Hematopoietic multipotent progenitor cell treated with erythropoietin and hydrocortisone succinate and interleukin-3 and kit ligand, for 4 days (in vitro differentiated cells): Measurements from ENCODE around the gene GNAZ.
A peak's percentile ranks its signal among the peaks of the same experiment; 100 is the strongest.

Experiments used
- DNase-seq: peaks from one replicate; pipeline ENCODE4 v3.0.0-alpha.2; 2015

Gene GNAZ

DNA sequence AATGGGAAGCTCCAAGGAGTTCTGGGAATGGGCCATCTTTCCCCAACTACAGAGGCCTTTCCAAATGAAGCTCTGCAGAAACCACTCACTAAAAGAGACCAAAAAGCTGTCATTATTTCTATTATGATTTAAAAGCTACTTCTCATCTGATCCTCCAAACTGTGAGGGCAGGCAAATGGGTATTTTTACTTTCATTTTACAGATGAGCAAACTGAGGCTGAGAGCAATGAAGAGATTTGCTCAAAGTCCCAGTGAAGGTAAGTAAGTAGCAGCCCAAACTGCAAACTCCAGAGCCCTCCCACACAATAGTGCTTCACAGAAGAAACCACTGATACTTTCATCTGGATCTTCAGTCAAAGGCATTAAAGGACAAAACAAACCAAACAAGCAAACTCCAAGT, 70.1 kb downstream of the GNAZ start:
- no peak for DNase-seq

GRCh38 chr22:23142546-23143105, 72.3 kb downstream of the GNAZ start:
- DNase-seq, result no peak

GRCh38 chr22:23143119-23143518, 72.8 kb downstream of the GNAZ start:
- DNase-seq, result no peak

DNA sequence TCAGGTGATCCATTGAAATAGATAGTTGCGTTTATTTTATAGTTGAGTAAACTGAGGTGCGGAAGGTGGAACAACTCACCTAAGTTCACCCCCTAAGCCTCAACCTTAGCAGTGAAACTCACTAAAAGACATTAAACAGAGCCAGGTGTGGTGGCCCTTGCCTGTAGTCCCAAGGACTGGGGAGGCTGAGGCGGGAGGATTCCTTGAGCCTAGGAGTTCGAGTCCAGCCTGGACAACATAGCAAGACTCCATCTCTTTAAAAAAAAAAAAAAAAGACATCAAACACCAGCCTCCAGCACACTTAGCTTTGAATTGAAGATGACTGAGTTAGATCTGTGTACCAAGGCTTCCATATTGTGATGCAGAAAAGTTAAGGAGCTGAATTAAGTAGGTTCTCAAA, 74.1 kb downstream of the GNAZ start:
- no peak for DNase-seq

DNA sequence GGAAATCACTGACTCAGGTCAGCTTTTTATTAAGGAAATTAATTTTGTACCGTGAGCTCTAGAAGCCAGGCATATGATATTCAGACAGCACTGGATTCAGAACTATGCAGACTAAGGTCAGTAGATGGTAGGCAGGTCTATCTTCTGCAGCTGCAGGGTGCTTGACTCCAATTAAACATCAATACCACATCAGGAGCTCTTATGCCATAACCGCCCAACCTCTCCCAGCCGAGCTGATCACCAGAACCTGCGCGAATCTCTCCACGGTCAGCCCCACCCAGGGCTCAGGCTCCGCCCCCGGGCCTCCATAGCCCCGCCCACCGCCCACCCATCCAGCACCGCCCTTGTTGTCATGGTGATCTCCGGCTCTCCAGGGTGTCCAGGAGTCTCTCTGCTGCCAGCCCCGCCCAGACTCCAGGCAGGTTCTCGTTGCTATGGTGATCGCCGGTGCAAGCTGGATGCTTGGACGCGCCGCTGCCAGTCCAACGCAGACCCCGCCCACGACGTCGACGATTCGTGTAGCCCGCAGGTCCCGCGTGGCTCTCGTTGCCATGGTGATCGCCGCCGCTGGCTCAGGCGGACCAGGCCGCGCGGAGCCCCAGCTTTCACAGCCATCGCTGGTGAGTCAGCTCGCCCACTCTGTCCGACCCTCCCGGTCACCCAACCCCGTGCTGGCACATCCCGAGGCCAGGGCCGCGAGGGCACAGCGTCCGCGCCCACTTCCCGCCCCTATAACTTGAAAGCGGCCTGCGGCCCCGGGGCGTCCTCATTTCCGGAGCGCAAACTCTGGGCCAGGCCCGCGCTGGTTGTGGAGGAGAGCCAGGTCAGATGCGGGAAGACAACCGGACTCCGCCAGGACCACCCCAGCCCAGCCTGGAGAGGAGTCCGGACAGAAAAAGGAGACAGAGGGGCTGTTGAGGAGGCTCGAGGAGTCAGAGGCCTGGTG, 74.9 kb downstream of the GNAZ start, which contains the start of gene RAB36:
RAB36 (plus strand) TSS at position 546 of the 946 bp plus-strand sequence. CDS start 1,140 bp downstream, outside the sequence.
- peak; percentile 94 for DNase-seq

- DNase-seq, result no peak
These were observed 75.7 kb downstream of the GNAZ start for GRCh38 chr22:23145878-23146470.

GRCh38 chr22:23146478-23147205, 76.3 kb downstream of the GNAZ start:
- DNase-seq, result no peak

- peak; percentile 27 for DNase-seq
These were observed 77.5 kb downstream of the GNAZ start for GRCh38 chr22:23147617-23148387.

- no peak for DNase-seq
These were observed 79.5 kb downstream of the GNAZ start for GRCh38 chr22:23149743-23150238.

GRCh38 chr22:23150762-23151161, 80.4 kb downstream of the GNAZ start:
- DNase-seq, result no peak

GRCh38 chr22:23151827-23152226, 81.5 kb downstream of the GNAZ start:
- no peak for DNase-seq

GRCh38 chr22:23152238-23153114, 82.2 kb downstream of the GNAZ start:
- peak; percentile 44 for DNase-seq

GRCh38 chr22:23153994-23154393, 83.7 kb downstream of the GNAZ start:
- no peak for DNase-seq

DNA sequence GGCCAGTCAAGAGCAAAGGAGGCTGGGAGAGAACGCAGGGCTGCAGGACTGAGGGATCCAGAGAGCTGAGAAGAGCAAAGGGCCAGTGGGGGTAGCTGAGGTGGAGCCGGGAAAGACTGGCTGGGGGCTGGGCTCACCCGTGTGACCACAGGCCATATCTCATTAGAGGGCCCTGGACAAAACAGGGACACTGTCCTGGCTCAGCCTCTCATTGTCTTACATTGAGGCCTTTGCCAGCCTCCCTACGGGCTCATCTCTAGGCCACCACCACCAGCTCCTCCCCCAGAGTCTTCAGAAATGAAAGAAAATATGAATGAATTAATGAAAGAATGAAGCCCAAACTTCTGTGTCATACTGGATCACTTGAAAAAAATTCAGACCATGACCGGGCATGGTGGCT, 84.1 kb downstream of the GNAZ start:
- no peak for DNase-seq

- DNase-seq, result no peak
These were observed 84.8 kb downstream of the GNAZ start for GRCh38 chr22:23155143-23155542.

- DNase-seq, result no peak
These were observed 85.5 kb downstream of the GNAZ start for GRCh38 chr22:23155831-23156230.

- DNase-seq, result no peak
These were observed 86.0 kb downstream of the GNAZ start for GRCh38 chr22:23156286-23156685.

DNA sequence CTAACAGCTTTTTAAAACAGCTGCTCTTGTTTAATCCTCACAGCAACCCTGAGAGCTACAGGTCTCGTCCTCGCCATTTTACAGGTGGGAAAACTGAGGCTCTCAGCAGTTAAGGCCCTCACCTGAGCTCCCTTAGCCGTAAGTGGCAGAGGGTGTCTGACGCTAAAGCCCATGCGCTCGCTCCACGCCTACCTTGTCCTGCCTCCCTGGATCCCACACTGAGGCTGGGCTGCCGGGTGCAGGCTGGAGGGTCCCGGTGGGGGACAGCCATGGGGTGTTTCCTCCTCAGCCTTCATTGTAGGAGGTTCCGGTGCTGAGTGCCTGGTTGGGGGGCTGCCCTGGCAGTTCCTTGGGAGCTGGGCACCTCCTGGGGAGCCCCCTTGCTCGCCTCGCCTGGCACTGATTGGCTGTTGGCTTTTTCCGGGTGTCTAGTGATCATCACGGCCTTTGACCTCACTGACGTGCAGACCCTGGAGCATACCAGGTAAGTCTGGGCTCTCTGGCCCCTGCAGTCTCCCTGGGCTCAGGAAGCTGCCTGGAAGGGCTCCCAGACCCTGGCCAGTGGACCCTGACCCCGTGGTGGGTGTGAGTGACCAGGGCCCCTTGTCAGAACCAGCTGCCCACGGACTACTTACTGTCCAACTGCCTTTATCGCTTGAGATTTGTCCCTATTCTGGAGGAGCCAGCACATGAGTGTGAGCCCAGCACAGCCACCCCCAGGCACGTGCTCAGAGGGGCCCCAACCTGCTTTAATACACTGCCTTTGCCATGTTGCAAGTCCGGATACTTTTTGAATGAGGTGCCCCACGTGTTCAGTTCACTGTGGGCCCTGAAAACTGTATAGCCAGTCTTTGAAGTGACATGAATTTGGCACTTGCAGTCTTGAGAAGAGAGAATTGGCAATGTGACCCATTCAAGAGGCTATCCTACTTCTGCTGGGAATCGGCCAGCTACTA, 87.5 kb downstream of the GNAZ start:
- no peak for DNase-seq

DNA sequence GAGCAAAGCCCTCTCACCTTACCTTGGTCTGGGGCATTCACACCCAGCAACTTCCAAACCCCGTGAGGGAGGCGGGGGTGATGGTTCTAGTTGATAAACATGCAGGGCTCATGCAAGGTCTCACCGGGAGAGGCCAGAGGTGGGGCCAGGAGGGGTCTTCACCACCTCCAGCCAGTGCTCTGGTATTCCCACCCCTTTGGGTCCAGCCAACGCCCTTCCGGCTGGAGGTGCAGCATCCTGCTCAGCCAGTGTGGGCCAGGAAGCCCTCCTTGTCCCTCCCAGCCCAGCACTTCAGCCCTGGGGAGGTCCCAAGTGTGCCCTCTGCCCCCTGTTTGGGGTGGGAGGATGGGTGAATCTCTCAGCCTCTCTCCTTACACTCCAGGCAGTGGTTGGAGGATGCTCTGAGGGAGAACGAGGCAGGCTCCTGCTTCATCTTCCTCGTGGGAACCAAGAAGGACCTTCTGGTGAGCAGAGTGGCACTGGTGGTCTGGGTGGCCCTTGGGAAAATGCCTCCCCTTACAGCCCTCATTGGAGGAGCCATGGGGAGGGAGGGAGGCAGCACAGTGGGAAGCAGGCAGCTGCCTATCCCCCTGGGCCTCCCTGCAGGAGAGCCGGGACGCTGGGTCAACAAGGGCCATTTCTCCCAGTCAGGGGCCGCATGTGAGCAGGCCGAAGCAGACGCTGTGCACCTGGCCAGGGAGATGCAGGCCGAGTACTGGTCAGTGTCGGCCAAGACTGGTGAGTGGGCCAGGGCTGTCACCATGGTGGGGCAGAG, 88.4 kb downstream of the GNAZ start:
- DNase-seq, result no peak
